ENCODE results near the gene LSG1.

LSG1 gene

DNA sequence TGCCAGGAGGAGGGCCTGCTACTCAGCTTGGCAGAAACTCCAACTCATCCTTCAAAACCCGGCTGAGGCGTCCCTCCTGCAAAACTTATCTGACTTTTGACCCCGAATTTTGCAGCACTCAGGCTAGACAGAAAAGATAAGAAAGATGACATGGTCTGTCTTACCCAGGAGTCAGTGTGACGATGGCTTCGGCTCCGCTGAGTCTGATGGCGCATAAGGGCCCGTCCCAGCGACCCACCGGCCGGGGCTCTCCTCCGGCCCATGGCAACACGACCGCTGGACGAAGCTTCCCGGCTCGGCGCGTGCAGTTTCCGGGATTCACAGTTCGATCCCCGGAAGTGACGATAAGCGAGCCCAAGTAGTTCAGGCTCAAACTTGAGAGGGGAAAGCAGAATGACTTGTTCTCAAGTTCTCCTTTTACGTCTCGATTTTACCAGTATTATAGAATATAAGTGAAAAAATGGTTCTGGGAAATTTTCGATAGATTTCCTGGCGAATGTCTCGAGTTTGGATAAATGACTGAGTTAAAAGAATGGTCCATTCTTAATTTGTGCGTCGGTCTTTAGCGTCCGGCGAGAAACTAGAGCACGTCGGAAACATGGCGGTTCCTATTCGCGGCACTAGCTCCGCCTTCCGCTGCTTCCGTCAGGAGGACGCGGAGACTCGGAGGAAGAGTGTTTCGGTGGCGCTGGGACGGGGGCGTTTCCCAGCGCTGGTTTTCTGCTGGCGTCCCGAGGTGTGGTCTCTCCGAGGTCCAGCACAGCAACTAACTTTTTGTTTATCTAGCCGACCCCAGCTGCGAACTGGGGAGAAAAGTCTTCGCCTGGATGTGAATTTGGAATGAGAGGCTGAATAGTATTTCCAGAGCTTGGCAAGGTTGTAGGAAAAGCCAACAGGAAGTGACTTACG lies at the start of gene LSG1:
Gene LSG1 (minus strand): TSS at position 292 of the 909 bp plus-strand sequence. CDS start 29 bp downstream, at position 263.
- DNase-seq: peak; percentile 89 to 93

DNA sequence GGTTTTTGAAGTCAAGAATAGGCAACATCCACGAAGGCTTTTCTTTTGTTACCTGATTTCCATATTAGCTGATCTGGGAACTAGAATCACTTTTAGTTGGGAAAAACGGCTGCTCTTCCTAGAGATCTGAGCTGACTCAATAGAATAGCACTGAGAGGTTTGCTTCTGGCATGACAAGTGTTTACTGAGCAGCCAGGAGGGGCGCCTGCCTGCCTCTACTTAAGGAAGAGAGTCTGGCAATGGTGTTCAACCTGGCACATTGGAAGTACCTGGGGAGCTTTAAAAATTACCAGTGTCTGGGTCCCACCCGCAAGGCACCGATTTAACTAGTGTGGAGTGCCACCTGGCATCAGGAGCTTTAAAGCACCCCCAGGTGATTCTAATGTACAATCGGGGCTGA lies 48.1 kb upstream of the LSG1 start:
- DNase-seq: no peak

DNA sequence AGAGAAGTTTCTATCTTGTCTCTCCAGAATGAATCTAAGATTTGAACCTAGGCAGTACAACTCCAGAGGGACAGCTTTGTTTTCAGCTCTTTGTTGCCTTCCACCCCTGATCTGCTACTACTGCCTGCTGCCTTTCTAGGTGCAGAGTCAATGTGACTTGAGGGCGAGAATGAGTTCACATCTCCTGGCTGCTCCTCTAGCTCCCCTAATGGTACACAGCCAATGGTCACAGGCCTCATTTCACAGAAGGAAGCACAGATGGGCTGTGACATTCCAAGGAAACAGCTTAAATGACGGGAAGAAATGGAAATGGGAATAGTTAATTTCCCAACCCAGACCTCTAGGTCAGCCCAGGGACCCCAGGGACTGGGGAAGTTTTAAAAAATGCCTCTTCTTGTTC lies 46.1 kb upstream of the LSG1 start:
- DNase-seq: no peak

DNA sequence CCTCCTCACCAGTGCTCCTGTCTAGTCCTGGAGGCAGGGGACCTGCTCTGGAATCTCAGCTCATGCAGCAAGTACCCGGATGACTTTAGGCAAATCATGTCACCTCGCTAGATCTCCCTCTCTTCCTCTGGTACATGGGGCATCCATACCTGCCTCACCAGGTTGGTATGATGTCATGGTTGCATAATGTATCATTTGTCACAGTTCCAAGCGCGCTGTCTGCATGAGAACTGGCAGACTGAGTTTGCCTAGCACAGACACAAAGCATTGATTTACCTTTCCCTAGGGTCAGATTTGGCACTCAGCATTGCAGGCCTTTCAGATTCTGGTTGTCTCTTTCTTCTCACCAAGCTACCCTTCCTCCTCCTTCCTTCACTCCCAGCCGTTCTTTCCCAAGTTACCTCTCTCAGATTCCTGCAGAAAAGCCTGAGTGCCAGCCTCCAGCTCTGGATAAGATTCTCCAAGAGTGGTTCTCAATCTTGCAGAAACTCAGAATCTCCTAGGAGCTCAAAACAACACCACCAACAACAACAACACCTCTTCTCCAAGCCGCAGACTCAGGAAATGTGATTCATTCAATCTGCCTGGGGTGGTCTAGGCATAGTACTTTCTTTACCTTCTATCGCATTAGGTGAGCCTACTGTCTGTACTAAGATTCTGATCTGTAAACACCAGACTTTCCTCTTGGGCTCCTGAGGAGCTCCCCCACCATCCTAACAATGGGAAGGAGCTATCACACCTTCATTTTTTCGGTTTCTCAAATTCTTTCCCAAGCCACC lies 43.2 kb upstream of the LSG1 start:
- peak in 1 of 2 donors; percentile 1 for DNase-seq

DNA sequence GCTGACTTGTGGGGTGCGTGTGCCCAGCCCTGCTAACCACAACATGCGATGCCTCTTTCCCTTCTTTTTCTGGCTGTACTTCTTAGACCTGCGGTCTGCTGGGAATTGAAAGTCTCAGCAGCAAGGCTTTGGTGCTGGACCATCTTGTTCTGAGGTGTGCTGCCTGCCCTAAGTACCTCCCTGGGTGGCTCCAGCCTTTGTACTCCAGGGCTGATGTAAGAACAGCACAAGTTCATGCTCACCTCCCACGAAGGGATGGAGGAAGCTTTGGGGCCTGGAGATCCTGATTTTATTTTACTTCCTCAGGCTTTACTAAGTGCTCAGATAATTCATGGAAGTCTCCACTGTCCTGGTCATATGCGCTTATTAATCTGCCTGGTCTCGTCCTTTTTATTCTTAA lies 42.6 kb upstream of the LSG1 start:
- DNase-seq: no peak

DNA sequence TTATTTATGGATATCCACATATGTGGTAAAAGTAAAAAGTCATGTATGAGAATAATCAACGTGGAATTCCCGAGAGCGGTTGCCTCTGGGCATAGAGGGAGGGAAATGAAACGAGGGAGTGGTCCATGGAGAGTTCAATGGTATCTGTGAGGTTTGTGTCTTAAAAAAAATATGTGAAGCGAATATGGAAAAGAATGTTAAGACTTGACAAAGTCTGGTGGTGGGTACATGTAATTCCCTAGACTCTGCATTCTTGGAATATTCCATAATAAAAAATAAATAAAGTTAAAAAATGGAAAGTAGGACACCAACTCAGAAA lies 42.1 kb upstream of the LSG1 start:
- no peak for DNase-seq

DNA sequence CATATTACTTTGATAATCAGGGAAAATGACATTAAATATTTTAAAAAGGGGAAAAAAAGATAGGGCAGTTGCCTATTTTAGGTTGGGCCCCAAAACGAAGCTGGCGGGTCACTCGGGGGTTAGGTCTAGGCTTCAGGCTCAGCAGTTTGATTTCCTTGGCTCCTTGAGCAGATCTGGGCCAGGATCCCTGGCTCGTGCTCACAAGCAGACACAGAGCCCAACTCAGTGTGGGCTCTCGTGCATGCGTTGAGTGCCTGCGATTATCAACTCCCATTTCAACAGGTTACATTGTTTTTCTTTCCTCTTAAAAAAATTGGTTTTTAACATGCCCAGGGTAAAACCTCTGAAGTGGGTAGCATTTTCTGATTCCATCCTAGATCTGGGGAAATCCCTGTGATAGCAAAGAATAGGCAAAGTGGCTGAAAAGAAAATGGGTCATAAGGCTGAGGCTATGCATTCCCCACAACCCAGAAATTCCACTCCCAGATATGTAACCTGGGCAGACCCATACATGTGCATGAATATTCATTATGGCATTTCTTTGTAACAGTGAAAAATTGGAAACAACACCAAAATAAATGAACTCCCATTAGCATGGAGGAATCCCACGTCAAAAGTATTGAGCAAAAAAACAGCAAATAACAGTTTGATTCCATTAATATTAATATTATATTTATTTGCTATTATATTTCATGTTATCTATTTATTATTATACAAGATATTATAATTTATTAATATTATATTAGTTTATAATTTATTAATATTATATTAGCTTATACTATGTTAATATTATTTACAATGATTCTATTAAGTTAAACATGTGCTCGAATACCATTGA lies 41.5 kb upstream of the LSG1 start:
- no peak for DNase-seq

DNA sequence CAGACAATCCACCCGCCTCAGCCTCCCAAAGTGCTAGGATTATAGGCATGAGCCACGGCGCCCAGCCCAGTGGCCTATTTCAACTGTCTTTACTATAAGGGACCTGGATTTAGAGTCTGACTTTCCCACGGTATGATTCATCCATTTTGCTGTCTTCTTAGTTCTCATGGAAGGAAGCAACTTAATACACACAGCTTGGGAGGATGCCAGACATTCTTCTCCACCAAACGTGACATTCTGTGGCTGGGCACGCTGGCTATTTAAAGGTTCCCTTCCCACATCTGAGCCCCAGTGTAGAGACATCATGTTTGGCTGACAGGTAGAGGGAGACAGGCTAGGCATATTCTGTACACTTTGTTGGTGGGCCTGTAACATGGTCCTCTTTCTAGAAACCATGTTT lies 39.9 kb upstream of the LSG1 start:
- no peak for DNase-seq

DNA sequence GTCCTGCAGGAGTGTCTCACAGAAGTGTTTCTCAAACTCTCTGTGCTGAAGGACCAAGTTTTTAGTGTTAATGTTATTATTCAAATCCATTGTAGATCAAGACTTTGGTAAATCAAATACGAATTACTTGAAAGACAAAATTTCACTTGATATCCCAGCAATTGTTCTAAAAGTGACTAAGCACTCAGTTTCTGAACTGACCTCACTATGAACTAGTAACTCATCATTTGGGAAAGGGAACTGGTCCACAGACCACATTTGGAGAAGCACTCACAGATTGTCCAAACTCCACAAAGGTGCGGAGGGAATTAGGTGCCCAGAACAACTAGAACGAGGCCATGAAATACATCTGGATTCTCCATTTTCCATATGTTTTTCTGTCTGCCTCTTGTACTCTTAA lies 39.3 kb upstream of the LSG1 start:
- DNase-seq: no peak

DNA sequence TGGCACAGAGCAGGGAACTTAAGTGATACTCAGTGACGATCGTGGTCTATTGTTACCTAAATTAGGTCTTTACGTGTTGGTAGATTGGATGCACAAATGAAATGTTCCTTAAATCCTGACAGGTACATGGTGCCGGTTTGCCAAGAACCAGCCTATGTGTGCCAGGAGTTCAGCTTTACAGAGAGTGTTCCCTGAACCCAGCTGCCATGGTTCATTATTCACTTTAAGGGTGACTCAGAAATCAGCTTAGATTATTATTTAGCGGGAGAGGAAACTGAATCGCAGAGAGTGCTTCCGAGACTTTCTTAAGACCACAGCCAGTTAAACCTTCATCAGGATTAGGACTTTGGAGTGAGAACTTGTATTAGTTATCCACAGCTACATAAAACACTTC lies 35.2 kb upstream of the LSG1 start:
- DNase-seq: no peak

DNA sequence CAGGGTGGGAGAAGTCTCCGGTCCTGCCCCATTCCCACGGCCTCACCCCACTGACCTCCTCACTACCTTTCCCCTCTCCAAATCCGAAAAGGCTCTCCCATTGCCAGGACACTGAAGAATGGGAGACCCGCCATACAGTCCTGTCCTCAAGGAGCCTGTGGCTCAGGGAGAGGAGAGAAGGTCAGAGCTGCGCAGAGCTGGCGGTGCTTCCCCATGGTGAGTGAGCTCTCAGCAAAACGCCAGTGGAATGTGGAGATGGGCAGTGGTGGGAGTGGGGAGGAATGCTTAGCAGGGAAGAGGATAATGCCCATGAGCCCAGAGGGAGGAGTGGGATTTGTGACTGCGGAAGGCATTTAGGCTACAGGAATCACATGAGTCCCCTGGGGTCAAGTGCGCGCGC lies 33.8 kb upstream of the LSG1 start:
- no peak for DNase-seq

DNA sequence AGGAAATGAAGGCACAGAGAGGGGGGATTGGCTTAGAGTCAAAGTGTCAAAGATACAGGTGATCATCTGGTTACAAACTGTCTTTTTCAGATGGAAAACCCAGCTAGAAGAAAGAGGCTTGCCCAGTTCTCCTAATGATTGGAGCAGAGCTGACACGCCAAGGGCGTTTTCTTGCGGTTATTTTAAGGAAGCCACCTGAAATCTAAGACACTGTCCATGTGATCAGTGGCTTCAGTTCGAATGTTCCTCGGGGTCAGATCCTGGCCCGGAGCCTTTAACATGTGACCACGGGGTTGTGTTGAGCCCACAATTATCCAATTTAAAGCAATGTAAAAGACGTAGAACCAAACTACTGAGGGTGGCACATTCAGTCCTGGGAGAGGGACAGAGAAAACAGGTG lies 33.2 kb upstream of the LSG1 start:
- DNase-seq: no peak

DNA sequence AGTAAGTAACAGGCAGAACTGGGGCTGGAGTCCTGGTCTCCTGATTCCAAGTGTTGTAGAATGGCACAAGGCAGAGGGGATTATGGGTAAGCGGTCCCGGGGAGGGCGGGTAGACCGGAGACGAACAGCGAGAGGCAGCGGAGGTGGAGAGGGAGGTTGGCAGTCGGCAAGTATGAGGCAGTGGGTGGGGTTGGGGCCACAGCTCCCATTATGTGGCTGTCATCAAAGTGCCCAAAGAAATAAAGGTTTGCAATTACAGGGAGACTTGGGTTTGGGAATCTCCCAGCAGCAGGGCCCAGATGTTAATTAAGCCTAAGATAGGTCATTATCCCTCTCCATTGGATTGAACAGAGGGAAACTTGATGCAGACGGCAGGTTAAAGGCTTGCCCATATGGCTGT lies 30.6 kb upstream of the LSG1 start:
- no peak for DNase-seq

DNA sequence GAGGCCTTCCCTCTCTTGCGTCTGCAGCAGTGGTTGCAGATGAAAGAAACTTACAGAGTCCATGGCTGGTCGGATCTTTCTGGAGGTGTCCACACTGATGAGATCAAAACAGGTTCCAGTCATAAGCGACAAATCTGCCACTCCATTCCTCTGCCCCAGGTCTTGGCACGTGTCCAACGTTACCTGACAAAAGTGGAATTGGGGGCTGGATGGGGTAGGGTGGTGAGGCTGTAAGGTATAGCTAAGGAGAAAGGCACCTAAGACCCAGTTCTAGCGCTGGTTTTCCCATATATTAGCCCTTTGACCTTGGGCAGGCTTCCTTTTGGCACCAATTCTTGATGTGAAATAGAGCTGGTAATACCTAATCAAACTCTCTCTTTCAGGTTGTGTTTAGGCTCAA lies 24.7 kb upstream of the LSG1 start:
- no peak for DNase-seq

DNA sequence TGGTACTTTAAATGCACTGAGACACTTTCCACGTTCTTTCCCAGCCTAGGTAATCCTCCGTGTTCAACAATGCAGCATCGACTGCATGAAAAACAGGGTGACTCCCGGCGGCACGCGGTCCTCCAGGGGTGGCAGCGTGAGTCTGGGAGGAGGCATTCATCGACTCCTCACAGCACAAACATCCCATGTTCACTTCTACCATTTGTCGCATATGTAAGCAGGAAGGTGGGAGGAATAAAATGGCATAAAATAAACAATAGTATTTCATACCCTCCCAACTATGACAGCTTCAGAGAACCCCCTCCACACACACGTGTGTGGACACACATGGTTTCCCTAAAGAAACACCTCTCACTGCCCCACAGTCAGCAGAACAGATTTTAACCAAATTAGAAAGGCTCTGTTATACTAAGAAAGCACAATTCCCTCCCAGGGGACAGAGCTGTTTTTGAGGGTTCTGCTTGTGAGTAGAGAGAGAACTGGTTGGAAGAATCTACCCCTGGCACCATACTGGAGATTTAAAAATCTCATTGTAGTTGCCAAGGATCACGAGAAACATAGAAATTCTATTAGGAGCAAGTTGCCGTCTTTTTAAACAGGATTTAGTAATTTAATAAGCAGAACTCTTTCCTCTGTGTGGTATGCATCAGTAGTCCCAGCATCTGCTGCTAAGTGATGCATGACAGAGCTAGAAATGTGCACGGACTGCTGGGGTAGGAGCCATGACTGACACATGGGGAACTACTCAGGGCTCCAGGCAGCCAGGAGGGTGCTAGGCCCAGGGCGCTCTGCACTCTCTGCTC lies 19.7 kb upstream of the LSG1 start:
- DNase-seq: peak in 1 of 2 donors; percentile 43

DNA sequence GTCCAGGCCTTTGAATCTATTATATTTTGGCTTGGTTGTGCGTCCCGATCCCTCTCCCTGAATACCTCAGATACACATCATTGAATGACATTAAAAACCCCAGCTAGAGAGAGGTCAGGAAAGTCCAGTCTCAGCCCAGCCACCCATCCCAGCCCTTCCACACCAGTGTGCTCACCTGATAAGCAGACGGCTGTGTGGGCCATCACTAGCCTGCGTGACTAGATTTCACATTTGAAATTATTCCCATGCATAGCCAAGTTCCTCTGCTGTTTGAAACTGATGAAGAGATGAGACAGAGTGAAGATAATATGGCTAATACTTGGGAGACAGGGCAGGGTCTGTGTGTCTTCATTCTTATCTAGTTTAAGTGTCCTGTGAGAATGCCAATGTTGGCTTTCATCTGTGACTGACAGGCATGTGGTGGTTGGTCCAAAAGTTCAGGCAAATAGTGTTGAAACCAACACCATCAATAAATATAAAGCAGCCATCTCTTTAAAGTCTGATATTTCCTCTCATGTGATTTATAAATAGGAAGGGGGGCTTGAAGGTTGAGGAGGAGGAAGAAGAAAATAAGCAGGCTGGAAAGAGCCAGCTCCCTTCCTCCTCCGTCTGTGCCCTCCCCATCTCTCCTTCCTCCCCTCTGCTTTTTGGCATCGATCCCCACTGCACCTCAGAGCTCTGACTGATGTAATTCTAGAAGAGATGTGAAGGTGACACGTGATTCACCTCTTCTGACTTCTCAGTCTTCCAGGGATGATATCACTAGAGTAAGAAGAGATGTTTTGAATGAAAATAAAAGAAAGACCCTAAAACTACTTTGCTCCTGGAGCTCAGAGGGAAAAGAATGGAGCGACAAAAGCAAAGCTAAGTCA lies 18.7 kb upstream of the LSG1 start:
- DNase-seq: no peak

DNA sequence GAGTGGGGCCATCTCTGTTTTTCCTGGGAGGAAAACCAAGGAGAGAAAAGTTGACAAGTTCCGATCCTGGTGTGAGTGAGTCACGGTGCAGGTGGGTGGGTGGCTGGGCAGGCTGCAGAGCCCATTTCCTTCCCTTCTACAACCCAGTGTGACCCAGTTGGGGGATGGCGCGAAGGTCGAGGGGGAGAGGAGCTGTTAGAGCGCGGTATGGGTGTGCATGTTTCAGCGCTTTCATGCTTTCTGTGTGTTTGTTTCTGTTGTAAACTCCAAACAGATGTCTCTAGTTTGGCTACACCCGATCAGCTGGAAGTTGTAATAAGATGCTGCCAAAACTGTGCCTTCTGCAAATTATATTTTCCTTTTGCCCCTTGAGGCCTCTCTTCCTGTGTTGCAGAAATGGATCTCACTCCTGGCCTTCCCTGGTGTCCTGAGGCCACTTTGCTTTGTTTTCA lies 17.5 kb upstream of the LSG1 start:
- DNase-seq: no peak

DNA sequence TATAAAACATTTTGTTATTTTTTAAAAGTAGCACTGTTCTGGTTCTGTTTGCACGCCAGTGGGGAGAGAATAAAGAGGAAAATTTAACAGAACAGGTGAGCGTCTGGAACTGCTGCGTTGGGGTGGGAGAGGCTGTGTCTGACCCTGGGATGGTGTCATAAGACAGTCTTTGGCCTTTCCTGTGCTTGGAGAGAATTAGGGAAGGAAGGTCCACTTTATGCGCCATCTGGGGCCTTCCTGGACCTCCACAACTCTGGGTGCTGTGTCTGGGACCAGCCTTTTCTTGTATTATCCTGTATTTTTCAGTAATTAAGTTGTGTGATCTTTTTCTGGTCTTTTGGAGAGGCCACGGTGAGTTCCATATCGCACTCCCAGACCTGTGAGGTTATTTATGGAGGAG lies 17.0 kb upstream of the LSG1 start:
- no peak for DNase-seq

DNA sequence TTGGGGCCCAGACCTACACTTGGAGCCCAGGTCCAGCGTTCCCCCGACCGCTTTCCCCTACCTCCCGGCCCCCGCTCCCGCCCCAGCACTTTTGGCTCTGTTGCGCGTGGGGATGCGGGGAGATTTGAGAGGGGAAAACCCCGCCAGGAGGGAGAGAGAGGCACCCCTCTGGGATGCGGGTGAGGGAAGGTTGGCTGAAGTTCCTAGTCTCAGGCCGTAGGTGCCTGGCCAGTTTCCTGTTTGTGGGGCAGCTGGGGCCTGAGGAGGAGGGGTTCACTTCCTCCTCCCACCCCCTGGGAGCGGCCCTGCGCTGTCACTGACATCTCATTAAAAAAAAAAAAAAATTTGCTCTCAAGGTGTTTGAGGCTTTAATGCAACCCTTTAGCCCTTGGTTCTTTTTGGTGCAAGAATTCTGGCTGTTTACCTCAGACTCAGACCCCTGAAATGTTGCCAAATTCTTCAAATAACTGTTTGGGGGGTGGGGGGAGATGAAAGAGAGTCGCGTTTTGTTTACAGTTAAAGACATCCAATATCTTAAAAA lies 16.3 kb upstream of the LSG1 start:
- DNase-seq: peak; percentile 33 to 49

DNA sequence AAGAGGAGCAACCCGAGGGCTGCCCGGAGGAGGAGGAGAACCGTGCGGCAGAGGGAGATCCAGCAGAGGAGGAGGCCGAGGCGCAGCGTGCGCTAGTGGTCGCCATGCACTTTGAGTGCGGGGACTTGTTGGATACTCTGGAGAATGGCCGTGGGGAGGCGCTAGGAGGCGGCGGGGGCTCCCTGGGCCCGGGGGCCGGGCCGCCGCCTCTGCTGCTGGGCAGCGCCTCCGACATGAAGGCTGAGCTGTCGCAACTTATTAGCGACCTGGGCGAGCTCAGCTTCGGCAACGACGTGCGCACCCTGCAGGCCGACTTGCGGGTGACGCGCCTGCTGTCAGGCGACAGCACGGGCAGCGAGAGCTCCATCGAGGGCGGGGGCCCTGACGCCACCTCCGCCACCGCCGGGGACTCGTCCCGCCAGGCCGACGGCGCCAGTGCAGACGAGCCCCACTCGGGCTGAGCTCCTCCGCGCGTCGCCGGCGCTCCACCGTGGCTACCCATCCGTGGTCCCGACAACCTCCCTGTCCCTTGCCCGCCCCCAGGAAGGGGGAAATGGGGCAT lies 15.7 kb upstream of the LSG1 start:
- DNase-seq: peak; percentile 74 to 76

Measured in CD4-positive, alpha-beta T cell treated with Interferon alpha-2 for 1 hour (primary cell).